Spleen (tissue), 7 donors: ENCODE data around the gene IGF1R.

Source experiments
- CTCF ChIP-seq, 11 experiments: fragments of 200-600 bp in 7 of 11; fragments of 450-650 bp in 4 of 11; sonication (generic) in 4 of 11; IDR thresholded peaks in 8 of 11; conservative IDR thresholded peaks in 3 of 11; 1 replicate in 7 of 11; 2 replicates in 4 of 11; pipeline versions ENCODE4 v1.4.0 to v1.8.0; 2016 to 2021; ENCODE audit warnings: antibody characterized with exemption in 11 of 11, inconsistent platforms in 4 of 11, mild to moderate bottlenecking in 1 of 11
- POLR2A ChIP-seq, 3 donors: fragments of 450-650 bp; IDR thresholded peaks; one replicate each; pipeline ENCODE4 v1.5.1; 2017; ENCODE audit warnings: antibody characterized with exemption in 3 of 3, mild to moderate bottlenecking in 1 of 3
- POLR2AphosphoS5 ChIP-seq, 3 donors: sonication (generic); formaldehyde crosslinking; IDR thresholded peaks; one replicate each; pipeline ENCODE4 v1.5.1; 2017; ENCODE audit warnings: antibody characterized with exemption in 3 of 3
- donor health status: DM: no; HTN: no; CAD: no; lungs with moderate emphysema.
- donor health status: DM: no; HTN: no; CAD: no.
- donor health status: DM: no; HTN: no; CAD: no.

- TF ChIP-seq CTCF (IDR thresholded peaks at IDR 0.05 in 8 of 11, conservative IDR thresholded peaks at IDR 0.05 in 3 of 11) (no peak), POLR2AphosphoS5 (IDR thresholded peaks at IDR 0.05) (no peak), POLR2A (IDR thresholded peaks at IDR 0.05) (no peak)
Observed at GRCh38 chr15:98785431-98785806, 137.1 kb downstream of the IGF1R start.
